ENCODE results near the gene LMBRD1.

Gene LMBRD1

DNA sequence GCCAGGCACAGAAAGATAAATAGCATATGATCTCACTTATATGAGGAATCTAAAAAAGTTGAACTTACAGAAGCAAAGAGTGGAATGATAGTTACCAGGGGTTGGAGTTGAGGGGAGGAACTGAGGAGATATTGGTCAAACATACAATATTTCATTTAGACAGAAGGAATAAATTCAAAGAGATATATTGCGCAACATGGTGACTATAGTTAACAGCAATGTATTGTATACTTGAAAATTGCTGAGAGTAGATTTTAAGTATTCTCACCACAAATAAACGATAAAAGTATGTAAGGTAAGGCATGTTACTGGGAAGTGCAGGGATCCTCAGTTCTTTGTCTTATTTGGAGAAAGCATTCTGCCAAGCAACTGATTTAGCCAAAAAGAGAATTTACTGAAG, 171.9 kb downstream of the LMBRD1 start:
- Histone ChIP-seq H3K9me3 (ENCODE audit: insufficient read depth, low read length) (no peaks in the 10 kb centered on the region), H2AFZ (ENCODE audit: low read depth, low read length, severe bottlenecking) (no peak overlapping the region), H3K9ac (ENCODE audit: low read length) (no peak overlapping the region), H3K4me3 (ENCODE audit: insufficient read depth, low read length, poor library complexity, severe bottlenecking) (no peak overlapping the region), H3K9me2 (replicated peaks; ENCODE audit: insufficient read depth, low read length) (no peaks in the 10 kb centered on the region), H3F3A (ENCODE audit: insufficient read depth) (no peaks in the 10 kb centered on the region), H3K79me2 (ENCODE audit: insufficient read depth, low read length) (no peaks in the 10 kb centered on the region), H4K20me1 (ENCODE audit: low read depth, low read length) (no peaks in the 10 kb centered on the region), H3K4me2 (ENCODE audit: low read depth, low read length, poor library complexity, severe bottlenecking) (no peak overlapping the region), H3K36me3 (ENCODE audit: low read length) (no peaks in the 10 kb centered on the region), H3K27ac (ENCODE audit: low read depth, low read length) (no peak overlapping the region), H3K27me3 (ENCODE audit: low read length) (no peaks in the 10 kb centered on the region)
- TF ChIP-seq EZH2phosphoT487 (conservative IDR thresholded peaks at IDR 0.05; ENCODE audit: low read length) (no peak), CTCF (IDR thresholded peaks at IDR 0.05; ENCODE audit: insufficient read depth, low read length, poor library complexity, severe bottlenecking) (no peak)

All from SU-DHL-6 (cell line).